DMS114 treated with DMSO at 0.1 percent for 48 hours (cell line): ENCODE results near the gene HHATL.

Experiments
- DNase-seq: peaks from one replicate; lab custom pipeline; 2025; ENCODE audit not compliant: unreplicated experiment; lab: John Stamatoyannopoulos, UW

The HHATL gene

DNA sequence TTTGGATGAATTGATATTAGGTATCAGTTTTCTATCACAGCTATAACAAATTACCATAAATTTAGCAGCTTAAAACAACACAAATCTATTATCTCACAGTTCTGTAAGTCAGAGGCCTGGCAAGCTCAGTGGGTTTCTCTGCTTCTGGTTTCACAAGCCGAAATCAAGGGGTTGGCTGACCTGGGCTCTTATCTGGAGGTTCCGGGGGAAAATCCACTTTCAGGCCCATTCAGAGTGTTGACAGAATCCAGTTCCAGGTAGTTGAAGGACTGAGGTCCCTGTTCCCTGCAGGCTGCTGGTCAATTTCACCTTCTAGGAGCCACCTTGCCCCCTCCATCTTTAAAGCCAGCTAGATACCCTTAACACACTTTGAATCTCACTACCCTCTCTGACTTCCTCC is 11.1 kb upstream of the HHATL start:
- DNase-seq = no peak

DNA sequence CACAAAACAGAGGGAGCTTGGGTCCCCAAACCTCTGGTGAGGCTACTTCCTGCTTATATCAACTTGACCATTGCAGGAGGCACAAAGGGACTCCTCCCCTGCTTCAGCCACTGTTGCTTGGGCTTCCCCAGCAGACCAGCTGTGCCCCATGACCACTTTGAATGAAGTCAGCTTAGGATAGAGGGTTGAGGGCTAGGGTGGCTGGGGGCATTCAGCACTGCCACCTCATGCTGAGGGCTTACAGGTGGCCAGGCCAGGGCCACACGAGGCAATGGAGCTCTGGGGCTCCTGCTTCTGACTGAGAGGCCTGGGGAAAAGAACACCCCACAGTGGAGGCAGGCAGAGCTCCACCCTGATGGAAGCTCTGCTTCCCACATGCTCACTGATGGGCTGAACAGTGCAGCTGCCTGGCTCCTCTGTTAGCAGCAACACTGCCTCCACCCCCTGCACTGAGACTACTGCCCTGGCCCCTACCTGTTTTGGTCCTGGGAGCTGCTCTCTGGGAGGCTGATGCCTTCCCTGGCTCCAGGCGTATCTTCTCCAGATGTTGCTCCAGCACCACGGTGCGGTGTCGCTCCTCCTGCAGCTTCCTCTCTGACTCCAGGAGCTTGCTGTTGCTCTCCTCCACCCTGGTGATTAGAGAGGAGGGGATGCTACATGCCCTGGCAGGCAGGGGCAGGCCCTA is 10.2 kb upstream of the HHATL start:
- no peak for DNase-seq

DNA sequence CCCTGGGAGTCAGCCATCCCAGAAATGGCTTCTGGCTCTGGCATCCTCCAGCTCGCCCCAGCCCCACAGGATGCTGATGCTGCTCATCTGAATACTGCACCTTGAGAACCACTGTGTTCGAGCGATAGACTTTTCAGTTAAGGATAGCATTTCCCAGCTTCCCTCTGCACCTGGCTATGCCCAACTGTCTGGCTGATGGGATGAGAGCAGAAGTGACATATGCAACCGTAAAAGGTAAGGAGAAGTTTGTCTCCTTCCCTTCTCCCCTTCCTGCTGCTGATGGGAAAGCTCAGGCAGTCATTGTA is 9.7 kb upstream of the HHATL start:
- no peak for DNase-seq

DNA sequence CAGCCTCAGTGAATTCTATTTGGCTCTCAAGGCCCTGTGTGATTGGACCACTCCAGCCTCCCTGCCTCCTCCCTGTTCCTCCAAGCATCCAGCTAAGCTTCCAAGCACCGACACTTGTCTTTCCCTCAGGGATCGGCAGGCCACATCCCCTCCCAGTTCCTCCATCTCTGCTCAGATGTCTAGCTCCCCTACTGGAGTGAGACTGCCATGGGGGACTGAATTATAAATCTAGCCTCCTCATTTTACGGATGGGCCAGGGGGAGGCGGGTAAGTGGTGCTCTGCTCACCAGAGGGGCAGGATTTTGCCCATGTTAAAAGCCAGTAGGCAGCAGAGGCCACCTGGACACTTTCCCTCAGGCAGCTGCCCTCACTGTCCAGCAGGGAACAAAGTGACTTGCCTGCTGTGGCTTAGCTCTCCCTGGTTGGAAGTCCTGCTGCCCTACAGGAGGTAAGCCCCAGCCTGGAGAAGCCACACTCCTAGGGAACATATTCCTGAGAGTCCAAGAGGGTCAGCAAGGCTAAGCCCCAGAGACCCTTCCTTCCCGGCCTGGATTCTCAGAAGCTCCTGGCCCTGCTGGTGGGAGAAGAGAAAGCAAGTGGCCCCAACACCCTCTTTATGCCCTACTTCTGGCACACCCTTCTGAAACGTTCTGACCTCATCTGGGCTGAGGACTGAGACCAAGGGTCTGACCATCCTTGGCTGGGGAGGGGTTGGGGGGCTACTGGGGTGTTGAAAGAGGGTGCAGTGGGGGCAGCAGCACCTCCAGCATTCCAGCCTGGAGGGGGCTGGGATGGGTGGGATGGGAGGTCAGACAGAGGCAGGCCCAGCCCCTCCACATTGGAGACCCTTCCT is 9.1 kb upstream of the HHATL start:
- DNase-seq = no peak

DNA sequence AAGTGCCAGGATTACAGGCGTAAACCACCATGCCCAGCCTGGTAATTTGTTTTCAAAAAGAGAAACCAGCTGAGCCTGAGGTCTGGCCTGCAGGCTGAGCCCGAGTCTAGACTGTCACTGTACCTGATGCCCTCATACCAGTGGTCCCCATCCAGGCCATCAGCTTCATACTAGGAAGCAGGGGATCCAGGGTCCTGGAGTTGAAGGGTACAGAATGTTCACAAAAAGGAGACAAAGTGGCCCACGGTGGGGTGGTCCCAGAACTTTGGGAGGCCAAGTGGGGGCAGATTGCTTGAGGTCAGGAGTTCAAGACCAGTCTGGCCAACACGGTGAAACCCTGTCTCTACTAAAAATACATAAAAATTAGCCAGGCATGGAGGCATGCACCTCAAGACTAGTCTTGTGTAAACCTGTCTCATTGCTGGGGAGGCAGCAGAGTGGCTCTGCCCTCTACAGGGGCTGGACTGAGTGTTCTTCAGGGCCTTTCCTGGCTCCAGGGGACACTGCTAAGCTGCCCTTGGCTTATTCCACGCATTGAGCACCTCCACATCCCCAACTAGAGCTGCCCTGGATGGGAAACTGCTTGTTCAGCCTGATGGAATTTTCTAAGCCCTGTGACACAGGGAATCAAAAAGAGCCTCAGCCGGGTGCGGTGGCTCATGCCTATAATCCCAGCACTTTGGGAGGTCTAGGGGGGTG is 7.9 kb upstream of the HHATL start:
- DNase-seq = no peak

DNA sequence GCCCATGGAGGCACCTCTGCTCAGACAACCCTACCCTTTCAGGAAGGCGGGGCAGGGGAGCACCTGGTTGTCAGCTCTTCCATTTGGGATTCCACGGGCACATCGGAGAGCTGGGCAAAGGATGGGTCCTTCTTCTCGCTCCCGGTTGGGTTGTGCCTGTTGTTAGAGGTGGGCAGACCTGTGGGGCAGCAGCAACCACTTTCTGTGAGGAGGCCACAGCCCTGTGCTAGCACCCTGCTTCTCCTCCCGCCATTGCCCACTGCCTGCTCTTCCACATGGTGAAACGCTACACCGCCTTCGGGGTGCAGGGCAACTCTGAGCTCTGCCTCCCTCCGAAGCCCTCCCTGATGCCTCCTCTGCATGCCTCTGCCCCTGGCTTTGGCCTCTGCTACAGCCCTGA is 7.0 kb upstream of the HHATL start:
- no peak for DNase-seq

DNA sequence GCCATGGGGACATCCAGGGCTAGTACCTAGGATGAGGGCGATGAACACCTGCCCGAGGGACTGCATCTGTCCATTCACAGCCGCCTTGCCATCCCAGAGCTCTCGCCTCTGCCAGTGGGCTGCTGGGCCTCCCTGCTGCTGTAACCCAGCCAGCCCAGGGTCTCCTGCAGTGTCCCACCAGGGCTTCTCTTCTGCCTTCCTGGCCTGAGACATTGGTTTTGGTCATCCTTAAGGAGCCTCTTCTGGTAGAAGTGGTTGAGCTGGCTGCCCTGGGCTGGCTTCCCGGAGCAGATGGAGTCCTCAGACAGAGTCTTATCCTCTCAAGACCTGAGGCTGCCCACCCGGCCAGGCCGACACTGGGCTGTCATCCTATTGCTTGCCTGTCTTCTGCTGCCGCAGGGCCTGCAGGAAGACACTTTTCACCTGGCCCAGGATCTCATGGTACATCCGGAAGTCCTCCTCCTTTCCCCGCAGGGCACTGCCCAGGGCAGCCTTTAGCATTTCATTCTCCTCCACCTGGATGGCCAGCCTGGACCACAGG is 6.1 kb upstream of the HHATL start:
- no peak for DNase-seq

DNA sequence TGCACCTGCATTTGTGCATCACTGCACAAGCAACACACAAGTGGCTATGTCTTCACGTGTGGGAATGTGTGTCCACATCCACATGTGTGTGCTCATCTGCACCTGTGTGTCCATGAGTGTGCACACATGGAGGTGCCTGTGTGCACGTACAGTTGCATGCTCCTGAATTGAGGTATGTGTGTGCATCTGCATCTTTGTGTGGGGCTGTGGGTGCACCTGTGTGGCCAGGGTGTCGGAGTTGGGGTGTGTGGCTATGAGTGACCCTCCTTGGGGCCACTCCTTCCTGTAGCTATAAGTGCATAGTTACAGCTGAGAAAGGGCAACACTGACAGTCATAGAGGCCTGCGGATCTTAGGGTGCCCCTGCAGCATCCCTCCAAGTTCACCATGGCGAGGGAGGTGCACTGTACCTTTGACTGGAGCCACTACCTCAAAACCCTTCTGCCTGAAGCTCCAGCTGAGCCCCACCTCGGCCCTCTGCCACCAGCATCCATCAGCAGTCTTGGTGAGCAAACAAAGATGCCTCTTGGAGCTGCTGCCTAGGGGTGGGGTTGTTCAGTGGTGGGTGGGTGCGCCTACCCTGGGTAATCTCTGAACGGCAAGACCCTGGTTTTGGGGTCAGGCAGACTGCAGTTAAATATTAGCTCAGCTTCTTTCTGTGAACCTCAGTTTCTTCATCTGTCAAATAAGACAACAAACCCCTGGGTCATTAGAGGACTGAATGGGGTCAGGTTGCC is 5.2 kb upstream of the HHATL start:
- no peak for DNase-seq

DNA sequence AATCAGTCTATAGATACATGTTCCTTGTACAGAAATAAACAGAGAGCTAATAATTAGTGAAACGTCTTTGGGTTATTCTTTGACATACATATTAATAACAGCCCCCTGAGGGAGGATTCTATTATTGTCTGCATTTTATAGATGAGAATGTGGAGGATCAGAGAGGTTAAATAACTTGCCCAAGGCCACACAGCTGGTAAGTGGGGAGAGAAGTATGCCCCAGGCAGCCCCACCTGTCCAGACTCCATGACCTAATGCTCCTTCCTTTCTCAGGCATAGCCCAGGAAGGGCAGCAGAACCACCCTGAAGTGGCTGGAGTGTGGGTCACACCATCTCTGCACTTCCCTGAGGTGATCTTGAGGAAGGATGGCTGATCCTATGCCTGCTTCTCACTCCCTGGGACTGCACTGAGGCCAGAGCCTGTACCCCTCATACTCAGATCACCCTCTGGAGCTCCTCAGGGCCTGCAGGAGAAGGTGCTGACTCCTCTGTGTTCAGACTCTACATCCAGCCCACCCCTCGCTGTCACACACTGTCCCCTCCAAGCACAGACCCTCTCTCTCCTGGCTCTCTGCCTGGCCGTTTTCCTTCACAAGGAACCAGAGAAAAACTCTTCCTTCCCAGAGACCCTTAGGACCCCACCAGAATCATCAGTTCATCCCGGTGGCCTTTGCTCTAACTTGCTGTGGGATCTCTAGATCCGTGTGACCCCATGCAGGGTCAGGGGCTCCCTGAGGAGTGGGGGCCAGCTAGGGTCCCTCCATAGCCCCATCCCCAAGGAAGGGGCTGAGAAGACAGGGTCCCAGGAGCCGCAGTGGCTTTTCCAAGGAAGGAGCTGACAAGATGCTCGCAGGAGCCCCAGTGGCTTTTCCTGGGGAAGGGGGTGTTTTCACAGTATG is 4.4 kb upstream of the HHATL start:
- DNase-seq = no peak

DNA sequence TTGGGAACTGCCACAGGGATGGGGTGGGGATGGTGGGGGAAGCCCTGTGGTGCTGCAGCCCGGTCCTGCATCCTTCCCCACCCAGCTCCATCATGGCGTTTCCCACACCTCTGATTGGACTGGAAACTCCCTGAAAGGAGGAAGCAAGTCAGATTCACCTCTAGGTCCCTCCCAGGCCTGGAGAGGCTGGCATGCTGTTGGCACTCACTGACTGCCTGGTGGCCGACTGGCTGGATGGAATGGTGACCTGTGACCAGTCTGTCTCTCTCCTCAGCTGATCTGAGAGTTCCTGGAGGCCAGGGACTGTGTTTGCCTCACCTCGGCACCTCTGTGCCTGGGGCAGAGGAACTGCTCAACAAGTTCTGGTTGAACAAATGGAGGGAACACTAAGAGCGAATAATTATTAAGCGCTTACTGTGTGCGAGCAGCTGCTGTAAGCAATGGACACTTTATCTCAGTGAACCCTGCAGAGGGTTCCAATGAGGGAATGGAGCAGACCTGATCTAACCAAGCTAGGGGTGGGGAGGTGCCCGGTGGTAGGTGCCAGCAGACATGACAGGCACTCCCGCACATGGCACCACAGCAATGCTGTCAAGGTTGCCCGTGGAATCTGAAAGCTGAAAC is 3.5 kb upstream of the HHATL start:
- DNase-seq = no peak

DNA sequence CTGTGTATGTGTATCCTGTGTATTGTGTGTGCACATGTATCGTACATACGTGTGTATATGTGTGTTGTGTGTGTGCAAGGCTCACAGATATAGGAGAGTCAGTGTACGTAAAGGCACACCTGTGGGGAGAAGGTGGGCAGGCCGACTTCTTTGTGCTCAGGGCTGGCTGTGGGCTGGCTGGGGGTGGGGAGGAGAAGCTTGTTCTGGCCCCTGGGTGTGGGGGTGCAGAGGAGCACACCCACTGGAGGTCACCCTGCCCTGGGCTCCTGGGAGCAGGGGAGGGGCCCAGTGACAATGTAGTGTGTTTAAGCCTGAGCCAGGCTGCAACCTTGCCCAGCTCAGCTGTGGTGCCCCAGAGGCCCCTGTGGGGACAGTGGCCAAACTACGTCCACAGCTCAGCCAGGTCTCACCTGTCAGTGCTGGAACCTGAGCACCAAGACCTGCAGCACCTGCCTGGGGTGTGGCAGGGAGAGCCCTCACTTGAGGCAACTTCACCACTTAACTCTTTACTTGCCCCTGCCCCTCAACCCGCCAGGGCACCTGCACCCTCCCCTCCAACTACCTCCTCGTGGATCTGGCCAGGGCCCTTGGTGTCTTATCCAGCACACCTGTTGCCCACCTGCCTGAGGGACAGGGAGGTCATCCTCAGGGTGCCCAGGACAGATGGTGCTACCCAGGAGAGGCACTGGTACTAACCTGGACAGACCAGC is 2.6 kb upstream of the HHATL start:
- no peak for DNase-seq

DNA sequence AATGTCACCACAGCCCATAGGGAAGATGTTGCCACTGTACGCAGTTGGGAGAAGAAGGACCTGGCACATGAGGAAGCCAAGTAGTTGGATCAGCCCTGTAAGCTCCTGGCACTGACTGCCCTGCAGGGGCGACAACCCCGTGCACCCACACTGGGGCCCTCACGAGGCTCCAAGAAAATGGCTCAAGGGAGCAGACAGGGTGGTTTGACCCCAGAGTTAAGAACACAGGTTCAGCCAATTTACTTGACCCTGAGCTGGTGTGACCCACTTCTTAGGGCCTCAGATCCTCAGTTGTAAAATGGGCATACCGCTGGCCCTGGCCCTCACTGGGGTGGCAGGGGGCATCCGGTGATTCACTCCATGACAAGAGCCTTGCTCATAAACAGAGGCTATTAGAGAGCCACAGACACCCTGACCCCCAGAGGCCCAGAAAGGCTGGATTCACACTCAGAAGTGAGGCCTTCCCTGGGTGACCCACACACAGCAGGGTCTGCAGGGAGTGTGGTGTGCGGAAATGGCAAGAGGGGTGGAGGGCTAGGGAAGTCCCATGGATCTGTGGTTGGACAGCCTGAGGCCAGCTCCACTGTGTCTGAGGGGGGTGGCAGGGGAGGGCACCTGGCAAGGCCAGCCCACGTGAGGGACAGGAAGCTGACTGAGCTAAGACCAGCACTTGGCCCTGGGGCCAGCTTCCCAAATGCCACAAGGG is 1.7 kb upstream of the HHATL start:
- no peak for DNase-seq

DNA sequence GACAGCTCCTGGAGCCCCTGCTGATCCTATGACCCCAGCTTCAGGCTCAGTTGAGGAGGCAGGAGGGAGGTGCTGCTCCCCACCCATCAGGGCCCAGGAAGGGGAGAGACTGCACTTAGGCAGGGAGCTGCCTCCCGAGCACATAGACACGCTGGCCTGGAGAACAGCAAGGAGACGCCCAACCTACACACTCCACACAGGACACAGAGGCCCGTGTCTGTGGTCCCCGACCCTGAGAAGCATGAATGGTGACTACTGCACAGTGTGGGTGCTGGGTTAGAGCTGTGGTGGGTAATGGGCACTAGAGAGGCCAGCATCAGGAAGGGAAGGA is 1.1 kb upstream of the HHATL start:
- DNase-seq = no peak

DNA sequence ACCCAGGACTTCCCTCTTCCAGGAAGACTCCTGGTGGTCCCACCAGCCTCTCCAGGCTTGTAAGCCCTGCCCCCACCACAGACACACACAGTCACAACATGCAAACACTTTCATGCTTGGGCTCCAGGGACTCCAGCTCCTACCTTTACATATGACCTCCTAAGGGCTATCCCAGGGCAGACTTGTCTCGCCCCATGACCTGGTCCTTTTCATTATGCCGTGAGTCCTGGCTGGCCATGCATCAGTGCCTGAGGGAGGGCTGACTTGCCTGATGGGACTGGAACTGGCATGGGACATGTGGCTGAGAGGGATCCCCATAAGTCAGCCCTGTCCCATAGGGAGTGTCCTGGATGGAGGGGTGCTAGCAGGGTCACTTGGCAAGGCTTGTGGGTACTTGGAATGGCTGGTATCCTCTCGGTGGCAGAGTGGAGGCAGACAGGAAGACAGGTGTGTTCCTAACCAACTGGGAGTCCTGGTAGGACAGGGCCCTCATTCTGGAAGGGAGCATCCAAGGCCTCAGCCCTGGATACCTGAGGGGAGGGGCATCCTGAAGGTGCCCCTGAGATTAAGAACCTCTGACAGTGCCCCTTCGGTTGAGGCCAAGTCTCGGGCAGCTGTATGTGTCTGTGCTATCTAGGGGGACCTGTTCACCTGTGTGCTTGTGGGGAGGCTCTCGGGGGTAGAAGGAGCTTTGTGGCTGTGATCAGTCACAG is 540 bp upstream of the HHATL start:
- no peak for DNase-seq

DNA sequence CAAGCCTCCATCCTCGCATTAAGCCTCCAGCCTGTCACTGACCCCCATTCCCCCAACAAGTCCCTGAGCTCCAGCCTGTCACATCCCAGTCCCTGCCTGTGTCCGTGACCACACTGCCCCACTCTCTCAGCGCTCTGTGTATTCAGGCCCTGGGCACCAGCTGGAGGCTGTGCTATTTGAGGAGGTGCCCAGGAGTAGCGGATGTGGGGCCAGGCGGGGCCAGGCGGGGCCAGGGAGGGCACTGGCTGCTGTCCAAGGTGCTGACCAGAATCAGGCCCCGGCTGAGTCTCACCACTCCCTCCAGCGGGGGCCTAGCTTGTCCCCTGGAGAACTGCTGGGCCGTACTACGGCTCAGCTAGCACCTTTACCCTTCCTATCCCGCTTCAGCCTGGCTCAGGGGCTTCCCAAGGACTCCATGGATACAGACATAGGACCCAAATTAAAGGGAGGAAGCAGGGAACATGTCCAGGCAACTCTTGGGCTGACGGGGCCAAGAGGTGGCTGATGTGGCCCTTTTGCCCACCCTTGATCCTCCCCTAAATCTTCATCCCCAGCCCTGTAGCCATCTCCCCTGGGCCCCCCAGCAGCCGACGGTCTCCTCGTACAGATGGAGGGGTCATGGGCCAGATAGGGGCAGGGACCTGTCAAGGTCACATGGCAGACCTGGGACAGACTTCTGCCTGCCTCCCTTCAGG is 1.1 kb downstream of the HHATL start:
- DNase-seq = no peak

DNA sequence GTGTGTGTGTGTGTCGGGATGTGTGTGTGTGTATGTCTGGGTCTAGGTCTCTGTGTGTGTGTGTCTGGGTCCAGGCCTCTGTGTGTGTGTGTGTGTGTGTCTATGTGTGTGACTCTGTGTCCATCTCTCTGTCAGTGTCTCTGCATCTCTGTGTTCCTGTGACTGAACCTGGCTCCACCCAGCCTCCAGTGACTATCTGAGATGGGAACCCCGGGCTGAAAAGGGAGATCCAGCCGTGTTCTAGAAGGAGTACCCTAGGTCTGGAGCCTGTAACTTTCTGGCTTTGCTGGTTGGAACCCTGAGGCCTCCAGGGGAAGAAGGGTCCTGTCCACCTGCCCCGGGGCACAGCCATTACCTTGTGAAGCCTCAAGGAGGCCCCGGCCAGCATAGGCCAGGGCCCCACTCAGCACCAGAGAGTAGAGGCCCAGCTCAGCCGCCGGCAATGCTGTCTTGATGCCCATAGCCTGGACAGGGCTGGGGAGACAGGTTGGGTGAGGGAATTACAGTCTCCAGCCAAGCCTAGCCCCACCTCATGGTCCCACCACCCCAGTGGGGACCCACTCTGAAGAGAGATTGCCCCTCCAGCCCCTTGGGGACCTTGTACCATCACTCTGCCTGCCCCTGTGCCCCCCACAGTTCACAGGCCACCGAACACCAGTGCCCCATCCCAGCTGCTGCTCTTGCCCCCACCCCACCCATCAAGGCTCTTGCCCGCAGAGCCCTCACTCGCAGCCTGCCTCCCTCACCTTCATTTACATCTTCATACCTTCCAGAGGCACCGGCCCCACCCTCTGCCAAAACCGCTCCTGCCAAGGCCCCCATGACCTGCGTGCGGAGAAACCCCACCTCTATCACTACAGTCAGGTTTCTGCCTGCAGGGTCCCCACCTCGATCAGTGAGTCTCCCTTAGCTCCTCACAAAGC is 2.0 kb downstream of the HHATL start:
- no peak for DNase-seq
